Trophoblast cell (in vitro differentiated cells and primary cell): ENCODE data around the gene SUN2.

Experiments used
- DNase-seq, 2 donors: peaks; one replicate each; pipeline ENCODE4 v3.0.0-alpha.2; 2016
- H2AFZ ChIP-seq: 2 replicates; pipeline ENCODE4 v1.6.1; 2013; ENCODE audit warnings: low read length, moderate library complexity, mild to moderate bottlenecking; ENCODE audit not compliant: insufficient read depth, poor library complexity
- H2AK5ac ChIP-seq: 2 replicates; pipeline ENCODE4 v1.6.1; 2013; ENCODE audit warnings: mild to moderate bottlenecking, low read length
- H2BK120ac ChIP-seq: 2 replicates; pipeline ENCODE4 v1.6.1; 2013; ENCODE audit warnings: low read length, mild to moderate bottlenecking, moderate library complexity; ENCODE audit not compliant: insufficient read depth, poor library complexity
- H2BK12ac ChIP-seq: 2 replicates; pipeline ENCODE4 v1.6.1; 2013; ENCODE audit warnings: mild to moderate bottlenecking, low read length, moderate library complexity
- H2BK5ac ChIP-seq: 2 replicates; pipeline ENCODE4 v1.6.1; 2013; ENCODE audit warnings: low read length, low read depth, moderate library complexity, mild to moderate bottlenecking; ENCODE audit not compliant: poor library complexity
- H3K14ac ChIP-seq: 2 replicates; pipeline ENCODE4 v1.6.1; 2013; ENCODE audit warnings: mild to moderate bottlenecking, low read length
- H3K18ac ChIP-seq: 2 replicates; pipeline ENCODE4 v1.6.1; 2013; ENCODE audit warnings: mild to moderate bottlenecking, low read length
- H3K23ac ChIP-seq: 2 replicates; pipeline ENCODE4 v1.6.1; 2013; ENCODE audit warnings: low read length
- H3K27ac ChIP-seq: 2 replicates; pipeline ENCODE4 v1.5.1; 2013; ENCODE audit warnings: low read depth, mild to moderate bottlenecking, inconsistent platforms, low read length, moderate library complexity
- H3K27me3 ChIP-seq: 2 replicates; pipeline ENCODE4 v1.6.1; 2013; ENCODE audit warnings: inconsistent platforms, mild to moderate bottlenecking, low read length, moderate library complexity; ENCODE audit not compliant: insufficient read depth
- H3K36me3 ChIP-seq, 2 experiments: 1 replicate in 1 of 2; 2 replicates in 1 of 2; pipeline ENCODE4 v1.6.1; 2013; ENCODE audit warnings: low read length in 2 of 2, mild to moderate bottlenecking in 2 of 2, moderate library complexity in 1 of 2; ENCODE audit not compliant: insufficient read depth in 2 of 2, control insufficient read depth in 1 of 2
- H3K4ac ChIP-seq: 2 replicates; pipeline ENCODE4 v1.6.1; 2013; ENCODE audit warnings: low read depth, mild to moderate bottlenecking, low read length, moderate library complexity
- H3K4me1 ChIP-seq, 2 experiments: 1 replicate in 1 of 2; 2 replicates in 1 of 2; pipeline ENCODE4 v1.6.1; 2013; ENCODE audit warnings: low read length in 2 of 2, mild to moderate bottlenecking in 2 of 2, moderate library complexity in 1 of 2; ENCODE audit not compliant: insufficient read depth in 2 of 2, control insufficient read depth in 1 of 2
- H3K4me2 ChIP-seq: 2 replicates; pipeline ENCODE4 v1.6.1; 2013; ENCODE audit warnings: inconsistent platforms, mild to moderate bottlenecking, low read length, moderate library complexity
- H3K4me3 ChIP-seq: 2 replicates; pipeline ENCODE4 v1.5.1; 2013; ENCODE audit warnings: mild to moderate bottlenecking, low read depth, low read length, inconsistent platforms
- H3K79me1 ChIP-seq: one replicate; pipeline ENCODE4 v1.6.1; 2013; ENCODE audit warnings: low read length
- H3K79me2 ChIP-seq: 2 replicates; pipeline ENCODE4 v1.6.1; 2013; ENCODE audit warnings: low read length, mild to moderate bottlenecking; ENCODE audit not compliant: control insufficient read depth, insufficient read depth, poor library complexity
- H3K9ac ChIP-seq: 2 replicates; pipeline ENCODE4 v1.6.1; 2013; ENCODE audit warnings: mild to moderate bottlenecking, low read length
- H3K9me3 ChIP-seq: 2 replicates; pipeline ENCODE4 v1.6.1; 2013; ENCODE audit warnings: low read depth, mild to moderate bottlenecking, control low read depth, inconsistent platforms, low read length; ENCODE audit not compliant: insufficient read depth
- H4K12ac ChIP-seq: 2 replicates; pipeline ENCODE4 v1.6.1; 2013; ENCODE audit warnings: low read depth, mild to moderate bottlenecking, low read length, moderate library complexity
- H4K8ac ChIP-seq: 2 replicates; pipeline ENCODE4 v1.6.1; 2013; ENCODE audit warnings: low read depth, mild to moderate bottlenecking, low read length, moderate library complexity
- H4K91ac ChIP-seq: one replicate; pipeline ENCODE4 v1.6.1; 2013; ENCODE audit warnings: low read depth, mild to moderate bottlenecking, low read length, moderate library complexity
- WGBS: extraction: QIAGEN DNeasy Blood & Tissue Kit; methylation state at CpG from one replicate; pipeline ENCODE4 v1.1.7; 2013; ENCODE audit warnings: missing lambda C conversion rate; ENCODE audit not compliant: insufficient read length, insufficient coverage; ENCODE audit errors: extremely low coverage; 5-methylcytosine and 5-hydroxymethylcytosine counted together

Gene SUN2

GRCh38 chr22:38733329-38733723, 22.5 kb downstream of the SUN2 start:
- Histone ChIP-seq H2BK12ac (no peak overlapping the region), H3K18ac (no peak overlapping the region), H3K23ac (no peak overlapping the region), H3K27me3 (no peaks in the 10 kb centered on the region), H4K8ac (no peak overlapping the region), H3K9me3 (no peaks in the 10 kb centered on the region), H2AK5ac (no peak overlapping the region), H3K79me2 (no peaks in the 10 kb centered on the region), H2BK120ac (no peak overlapping the region), H4K12ac (no peak overlapping the region), H3K4me3 (no peak overlapping the region), H2BK5ac (no peak overlapping the region), H3K14ac (no peak overlapping the region), H2AFZ (no peak overlapping the region), H3K79me1 (no peaks in the 10 kb centered on the region), H3K36me3 (peaks cover 89 to 96% of the 10 kb centered on the region in 2 experiments), H3K9ac (no peak overlapping the region), H4K91ac (no peak overlapping the region), H3K4me2 (no peak overlapping the region), H3K27ac (no peak overlapping the region), H3K4ac (no peak overlapping the region), H3K4me1 (no peaks in the 10 kb centered on the region)
- DNase-seq = peak in 1 of 2 donors; percentile 50
- no CpG with 5 or more reads among the region's 4 CpGs for WGBS

- H2BK12ac ChIP-seq = no peak overlapping the region
- H4K91ac ChIP-seq = no peak overlapping the region
- H3K27ac ChIP-seq = no peak overlapping the region
- H2BK5ac ChIP-seq = no peak overlapping the region
- H2AFZ ChIP-seq = no peak overlapping the region
- DNase-seq = no peak
- H3K4me3 ChIP-seq = no peak overlapping the region
- H3K18ac ChIP-seq = no peak overlapping the region
- H3K36me3 ChIP-seq = peaks cover 89 to 96% of the 10 kb centered on the region in 2 experiments
- no peak overlapping the region for H3K14ac ChIP-seq
- H3K4ac ChIP-seq = no peak overlapping the region
- no peak overlapping the region for H4K12ac ChIP-seq
- H3K79me1 ChIP-seq = no peaks in the 10 kb centered on the region
- no peaks in the 10 kb centered on the region for H3K79me2 ChIP-seq
- H3K23ac ChIP-seq = no peak overlapping the region
- H3K4me2 ChIP-seq = no peak overlapping the region
- no peaks in the 10 kb centered on the region for H3K27me3 ChIP-seq
- H3K9ac ChIP-seq = no peak overlapping the region
- no CpG with 5 or more reads among the region's 13 CpGs for WGBS
- H3K9me3 ChIP-seq = peaks cover 2% of the 10 kb centered on the region
- no peak overlapping the region for H2AK5ac ChIP-seq
- H2BK120ac ChIP-seq = no peak overlapping the region
- H4K8ac ChIP-seq = no peak overlapping the region
- H3K4me1 ChIP-seq = no peaks in the 10 kb centered on the region
Measured at GRCh38 chr22:38732251-38732815, 23.5 kb downstream of the SUN2 start.

- Histone ChIP-seq H3K18ac (no peak overlapping the region), H4K12ac (no peak overlapping the region), H2BK5ac (no peak overlapping the region), H2BK120ac (no peak overlapping the region), H3K36me3 (peaks cover 89 to 96% of the 10 kb centered on the region in 2 experiments), H3K9me3 (peaks cover 3% of the 10 kb centered on the region), H2BK12ac (no peak overlapping the region), H3K9ac (no peak overlapping the region), H3K4me2 (no peak overlapping the region), H4K91ac (no peak overlapping the region), H3K4me1 (no peaks in the 10 kb centered on the region), H3K27ac (no peak overlapping the region), H3K4ac (no peak overlapping the region), H3K27me3 (no peaks in the 10 kb centered on the region), H3K79me1 (no peaks in the 10 kb centered on the region), H2AK5ac (no peak overlapping the region), H4K8ac (no peak overlapping the region), H2AFZ (no peak overlapping the region), H3K14ac (no peak overlapping the region), H3K23ac (no peak overlapping the region), H3K79me2 (no peaks in the 10 kb centered on the region), H3K4me3 (no peak overlapping the region)
- no peak for DNase-seq
- no CpG with 5 or more reads among the region's 6 CpGs for WGBS
Measured at GRCh38 chr22:38731703-38732161, 24.1 kb downstream of the SUN2 start.

- no peak overlapping the region for H3K4me2 ChIP-seq
- H4K12ac ChIP-seq = no peak overlapping the region
- H2BK12ac ChIP-seq = no peak overlapping the region
- no peak overlapping the region for H3K4ac ChIP-seq
- H2AK5ac ChIP-seq = no peak overlapping the region
- H3K27ac ChIP-seq = no peak overlapping the region
- peaks cover 3% of the 10 kb centered on the region for H3K9me3 ChIP-seq
- no peak overlapping the region for H2BK120ac ChIP-seq
- H3K23ac ChIP-seq = no peak overlapping the region
- DNase-seq = no peak
- peaks cover 90 to 96% of the 10 kb centered on the region in 2 experiments for H3K36me3 ChIP-seq
- no peak overlapping the region for H3K18ac ChIP-seq
- H3K4me3 ChIP-seq = no peak overlapping the region
- no peak overlapping the region for H3K14ac ChIP-seq
- no peak overlapping the region for H2AFZ ChIP-seq
- H3K79me2 ChIP-seq = no peaks in the 10 kb centered on the region
- no peak overlapping the region for H3K9ac ChIP-seq
- no peaks in the 10 kb centered on the region for H3K4me1 ChIP-seq
- no CpG with 5 or more reads among the region's 13 CpGs for WGBS
- no peak overlapping the region for H4K91ac ChIP-seq
- no peak overlapping the region for H4K8ac ChIP-seq
- H3K27me3 ChIP-seq = no peaks in the 10 kb centered on the region
- no peak overlapping the region for H2BK5ac ChIP-seq
- no peaks in the 10 kb centered on the region for H3K79me1 ChIP-seq
Measured at GRCh38 chr22:38730411-38730871, 25.4 kb downstream of the SUN2 start.
